NCI-H2196 (cell line): Measurements from ENCODE around the gene CCL2.

Experiments used
- DNase-seq: peaks from one replicate; lab custom pipeline; 2025; ENCODE audit not compliant: unreplicated experiment; lab: John Stamatoyannopoulos, UW

Gene CCL2

GRCh38 chr17:34261568-34262337 lies 6.7 kb downstream of the CCL2 start:
- no peak for DNase-seq

GRCh38 chr17:34265711-34266110 lies 10.6 kb downstream of the CCL2 start:
- no peak for DNase-seq

- DNase-seq: no peak
Measured at GRCh38 chr17:34269969-34270368, 14.9 kb downstream of the CCL2 start, which contains the start of gene CCL7. Gene CCL7 (plus strand): TSS chr17:34270221. CDS start chr17:34270291, 70 bp downstream.

- DNase-seq: no peak
Measured at GRCh38 chr17:34275881-34276280, 20.8 kb downstream of the CCL2 start.

- DNase-seq: no peak
Measured at GRCh38 chr17:34276826-34277225, 21.7 kb downstream of the CCL2 start.

- no peak for DNase-seq
Measured at GRCh38 chr17:34283571-34283970, 28.5 kb downstream of the CCL2 start.

GRCh38 chr17:34285286-34285792 lies 30.3 kb downstream of the CCL2 start, which contains the start of gene CCL11:
Gene CCL11 (plus strand): TSS chr17:34285742. CDS start chr17:34285809, 67 bp downstream.
- DNase-seq: no peak

GRCh38 chr17:34287875-34288274 lies 32.8 kb downstream of the CCL2 start:
- DNase-seq: no peak

GRCh38 chr17:34290586-34290985 lies 35.5 kb downstream of the CCL2 start:
- DNase-seq: no peak

- no peak for DNase-seq
Measured at GRCh38 chr17:34291721-34292348, 36.8 kb downstream of the CCL2 start.

- no peak for DNase-seq
Measured at GRCh38 chr17:34299027-34299426, 43.9 kb downstream of the CCL2 start.

GRCh38 chr17:34299956-34300577 lies 45.0 kb downstream of the CCL2 start:
- DNase-seq: no peak

- no peak for DNase-seq
Measured at GRCh38 chr17:34300652-34301370, 45.7 kb downstream of the CCL2 start.

GRCh38 chr17:34301986-34302385 lies 46.9 kb downstream of the CCL2 start:
- DNase-seq: no peak

- DNase-seq: no peak
Measured at GRCh38 chr17:34302636-34303035, 47.6 kb downstream of the CCL2 start.

- DNase-seq: no peak
Measured at GRCh38 chr17:34303606-34304005, 48.5 kb downstream of the CCL2 start.

GRCh38 chr17:34305061-34305460 lies 50.0 kb downstream of the CCL2 start:
- DNase-seq: no peak

- DNase-seq: no peak
Measured at GRCh38 chr17:34305606-34306005, 50.5 kb downstream of the CCL2 start.

GRCh38 chr17:34306466-34306865 lies 51.4 kb downstream of the CCL2 start:
- DNase-seq: no peak
